ENCODE measurements around the gene CHAC1.

The CHAC1 gene

GRCh38 chr15:40952901-40953712, at the start of gene CHAC1:
Gene CHAC1, plus strand, starts transcription at chr15:40953471. Its CDS starts 113 bp downstream, at chr15:40953584.
- H3K27ac Mint-ChIP-seq = peak within 1 kb of the TSS; percentile 93
- H3K27me3 Mint-ChIP-seq = peaks cover 17% of the 10 kb centered on the region
- H3K4me3 Mint-ChIP-seq = peak within 1 kb of the TSS; percentile 94
- DNase-seq = peak; percentile 98
- CTCF ChIA-PET = interaction anchor here (0.6 to 6.9 kb wide), 6 partner anchors 11 to 272 kb away, joined by 3 to 43 read pairs (median 3); no protein-coding TSS in a partner anchor
- peaks cover 9% of the 10 kb centered on the region for H3K36me3 Mint-ChIP-seq
- no peaks in the 10 kb centered on the region for H3K9me3 Mint-ChIP-seq
- H3K4me1 Mint-ChIP-seq = peaks cover 43% of the 10 kb centered on the region

- no peaks in the 10 kb centered on the region for H3K9me3 Mint-ChIP-seq
- CTCF ChIA-PET = interaction anchor here (0.7 to 7.1 kb wide), 15 partner anchors 9 to 544 kb away, joined by 3 to 83 read pairs (median 7); partner anchors contain the start of genes DLL4 and VPS18
- no peak overlapping the region for H3K4me3 Mint-ChIP-seq
- peaks cover 45% of the 10 kb centered on the region for H3K4me1 Mint-ChIP-seq
- peaks cover 3% of the 10 kb centered on the region for H3K27me3 Mint-ChIP-seq
- peaks cover 22% of the 10 kb centered on the region for H3K36me3 Mint-ChIP-seq
- H3K27ac Mint-ChIP-seq = no peak overlapping the region
- DNase-seq = no peak
Measured at GRCh38 chr15:40904552-40905201, 48.6 kb upstream of the CHAC1 start.

GRCh38 chr15:40906091-40906990, 46.9 kb upstream of the CHAC1 start:
- peak; percentile 80 for DNase-seq
- Mint-ChIP-seq H3K4me3 (peak overlapping the region; percentile 67), H3K27me3 (peaks cover 3% of the 10 kb centered on the region), H3K36me3 (peaks cover 18% of the 10 kb centered on the region), H3K27ac (peak overlapping the region; percentile 14), H3K4me1 (peaks cover 48% of the 10 kb centered on the region), H3K9me3 (no peaks in the 10 kb centered on the region)
- CTCF ChIA-PET = interaction anchor here (0.6 to 7.1 kb wide), 18 partner anchors 8 to 468 kb away, joined by 3 to 83 read pairs (median 4); partner anchors contain the start of genes DLL4 and VPS18

GRCh38 chr15:40906991-40907802, 46.1 kb upstream of the CHAC1 start:
- Mint-ChIP-seq H3K27me3 (peaks cover 3% of the 10 kb centered on the region), H3K9me3 (no peaks in the 10 kb centered on the region), H3K4me1 (peaks cover 48% of the 10 kb centered on the region), H3K36me3 (peaks cover 18% of the 10 kb centered on the region), H3K4me3 (peak overlapping the region; percentile 67), H3K27ac (peak overlapping the region; percentile 77)
- CTCF ChIA-PET = interaction anchor here (0.7 to 7.1 kb wide), 17 partner anchors 9 to 283 kb away, joined by 3 to 83 read pairs (median 6); partner anchors contain the start of genes DLL4 and VPS18
- peak; percentile 72 for DNase-seq

- H3K4me3 Mint-ChIP-seq = peak overlapping the region; percentile 28
- peaks cover 41% of the 10 kb centered on the region for H3K4me1 Mint-ChIP-seq
- no peaks in the 10 kb centered on the region for H3K9me3 Mint-ChIP-seq
- peak overlapping the region; percentile 37 for H3K27ac Mint-ChIP-seq
- CTCF ChIA-PET = interaction anchor here (0.6 to 7.1 kb wide), 10 partner anchors 13 to 277 kb away, joined by 3 to 83 read pairs (median 6); partner anchors contain the start of genes DLL4 and VPS18
- peaks cover 12% of the 10 kb centered on the region for H3K36me3 Mint-ChIP-seq
- H3K27me3 Mint-ChIP-seq = peaks cover 3% of the 10 kb centered on the region
- DNase-seq = no peak
Measured at GRCh38 chr15:40908095-40908494, 45.2 kb upstream of the CHAC1 start.

DNA sequence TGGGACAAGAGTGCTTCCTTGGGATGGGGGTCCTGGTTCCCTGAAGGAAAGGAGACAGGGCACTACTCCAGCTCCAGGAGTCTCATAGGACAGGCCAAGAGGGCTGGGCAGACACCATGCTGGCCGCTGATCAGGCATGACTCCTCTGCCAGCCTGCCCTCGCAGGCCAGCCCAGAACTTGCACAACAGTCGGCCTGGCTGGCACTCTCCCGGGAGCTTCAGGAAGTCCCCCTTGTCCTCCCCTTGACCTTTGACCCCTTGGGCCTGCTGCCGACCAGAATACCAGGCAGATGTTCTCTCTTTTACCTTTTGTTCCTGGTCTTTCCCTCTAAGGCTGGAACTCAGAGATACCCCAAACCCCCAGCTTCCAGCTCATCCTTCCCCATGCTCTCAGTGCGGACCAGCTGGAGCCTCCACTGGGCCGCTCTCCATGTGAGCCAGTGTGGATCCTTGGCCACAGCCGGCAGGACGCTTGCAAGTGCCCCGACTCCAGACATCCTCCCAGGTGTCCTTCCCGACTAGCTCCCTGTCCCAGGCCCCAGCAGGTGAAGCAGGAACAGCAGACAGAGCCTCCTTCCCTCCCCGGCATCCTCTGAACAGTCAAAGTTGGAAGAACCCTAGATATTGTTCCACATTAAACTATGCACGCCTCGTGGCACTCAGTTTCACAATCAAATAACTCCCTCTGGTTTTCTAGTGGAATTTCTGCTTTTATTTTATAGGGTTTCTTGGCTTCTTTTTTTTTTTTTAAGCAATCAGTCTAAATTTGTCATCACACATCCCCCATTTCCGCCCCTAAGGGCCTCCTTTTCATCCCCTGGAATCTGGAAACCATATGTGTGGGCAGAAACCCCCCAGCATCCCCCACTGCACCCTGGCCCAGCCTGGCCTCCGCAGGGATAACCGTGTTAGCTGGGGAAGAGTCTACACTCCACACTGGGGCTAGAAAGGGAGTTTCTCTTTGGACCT, 43.3 kb upstream of the CHAC1 start:
- H3K36me3 Mint-ChIP-seq = no peaks in the 10 kb centered on the region
- peaks cover 2% of the 10 kb centered on the region for H3K9me3 Mint-ChIP-seq

DNA sequence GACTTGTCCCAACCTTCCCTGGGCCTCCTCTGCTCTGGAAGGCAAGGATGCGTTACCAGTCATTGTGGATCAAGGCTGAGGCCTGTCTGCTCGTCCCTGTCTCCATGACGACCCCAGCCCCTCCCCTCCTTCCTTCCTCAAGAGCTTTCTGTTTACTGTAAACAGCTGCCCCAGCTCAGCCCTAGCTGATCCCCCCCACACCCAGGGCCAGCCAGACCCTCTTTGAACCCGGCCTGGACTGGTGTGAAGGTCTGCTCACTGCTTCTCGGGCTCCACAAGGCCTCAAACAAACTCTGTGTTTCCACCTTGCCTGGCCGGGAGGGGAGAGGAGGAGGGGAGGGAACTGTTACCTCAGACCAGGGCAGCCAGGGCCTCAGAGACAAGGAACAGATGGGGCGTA, 42.1 kb upstream of the CHAC1 start:
- Mint-ChIP-seq H3K4me1 (peaks cover 22% of the 10 kb centered on the region), H3K4me3 (no peak overlapping the region), H3K27me3 (peaks cover 8% of the 10 kb centered on the region), H3K36me3 (no peaks in the 10 kb centered on the region), H3K9me3 (peaks cover 2% of the 10 kb centered on the region), H3K27ac (no peak overlapping the region)
- CTCF ChIA-PET = interaction anchor here (1.0 to 1.7 kb wide), 3 partner anchors 8 to 31 kb away, joined by 3 to 8 read pairs (median 4); partner anchors contain the start of gene VPS18
- DNase-seq = no peak

More for the DNA sequence above, 43.3 kb upstream of the CHAC1 start:
- Mint-ChIP-seq H3K4me3 (no peak overlapping the region), H3K4me1 (peaks cover 26% of the 10 kb centered on the region), H3K27ac (peak overlapping the region; percentile 45), H3K27me3 (peaks cover 3% of the 10 kb centered on the region)
- DNase-seq = no peak
- CTCF ChIA-PET = interaction anchor here (0.6 to 1.6 kb wide), 4 partner anchors 20 to 591 kb away, joined by 3 to 4 read pairs (median 3); no protein-coding TSS in a partner anchor

DNA sequence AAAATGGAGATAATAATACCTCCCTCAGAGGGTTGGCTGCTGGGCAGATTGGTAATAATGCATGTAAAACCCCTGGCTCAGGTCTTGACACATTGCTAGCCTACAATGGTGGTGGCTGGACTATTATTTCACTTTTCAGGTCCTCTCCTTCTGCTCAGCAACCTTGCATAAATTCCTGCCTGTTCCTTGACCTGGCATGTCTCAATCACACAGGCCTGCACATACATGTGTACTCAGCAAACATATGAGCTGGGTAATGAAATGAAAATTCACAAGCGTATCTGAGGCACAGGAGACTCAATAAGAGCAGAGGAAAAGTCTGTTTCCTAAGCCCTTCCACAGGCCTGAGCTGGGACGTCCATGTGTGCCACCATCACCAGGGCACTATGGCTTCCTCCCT, 41.6 kb upstream of the CHAC1 start:
- DNase-seq = no peak
- Mint-ChIP-seq H3K36me3 (no peaks in the 10 kb centered on the region), H3K9me3 (peaks cover 2% of the 10 kb centered on the region), H3K27ac (no peak overlapping the region), H3K4me3 (no peak overlapping the region), H3K4me1 (peaks cover 20% of the 10 kb centered on the region), H3K27me3 (peaks cover 12% of the 10 kb centered on the region)
- CTCF ChIA-PET = interaction anchor here (1.0 to 1.7 kb wide), 4 partner anchors 9 to 110 kb away, joined by 3 to 8 read pairs (median 4); partner anchors contain the start of gene VPS18

- no peak for DNase-seq
- Mint-ChIP-seq H3K27ac (no peak overlapping the region), H3K9me3 (peaks cover 2% of the 10 kb centered on the region), H3K4me1 (peaks cover 12% of the 10 kb centered on the region), H3K36me3 (no peaks in the 10 kb centered on the region), H3K27me3 (peaks cover 13% of the 10 kb centered on the region), H3K4me3 (no peak overlapping the region)
- CTCF ChIA-PET = interaction anchor here (1.5 to 1.7 kb wide), 2 partner anchors 10 to 109 kb away, joined by 3 to 8 read pairs; no protein-coding TSS in a partner anchor
Measured at GRCh38 chr15:40912478-40912877, 40.8 kb upstream of the CHAC1 start.

DNA sequence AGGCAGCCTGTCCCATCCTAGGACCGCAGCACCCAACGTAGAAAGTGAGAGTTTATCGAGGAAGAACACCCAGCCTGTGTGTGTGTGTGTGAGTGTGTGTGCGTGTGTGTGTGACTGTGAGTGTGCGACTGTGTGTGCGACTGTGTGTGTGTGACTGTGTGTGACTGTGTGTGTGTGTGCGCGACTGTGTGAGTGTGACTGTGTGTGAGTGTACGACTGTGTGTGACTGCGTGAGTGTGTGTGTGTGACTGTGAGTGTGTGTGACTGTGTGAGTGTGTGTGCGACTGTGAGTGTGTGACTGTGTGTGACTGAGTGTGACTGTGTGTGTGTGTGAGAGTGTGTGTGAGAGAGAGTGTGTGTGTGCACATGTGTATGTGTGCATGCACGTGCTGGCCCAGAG, 39.3 kb upstream of the CHAC1 start:
- CTCF ChIA-PET = interaction anchor here (1.7 kb wide), 1 partner anchor 16 kb away, joined by 5 read pairs; no protein-coding TSS in a partner anchor

DNA sequence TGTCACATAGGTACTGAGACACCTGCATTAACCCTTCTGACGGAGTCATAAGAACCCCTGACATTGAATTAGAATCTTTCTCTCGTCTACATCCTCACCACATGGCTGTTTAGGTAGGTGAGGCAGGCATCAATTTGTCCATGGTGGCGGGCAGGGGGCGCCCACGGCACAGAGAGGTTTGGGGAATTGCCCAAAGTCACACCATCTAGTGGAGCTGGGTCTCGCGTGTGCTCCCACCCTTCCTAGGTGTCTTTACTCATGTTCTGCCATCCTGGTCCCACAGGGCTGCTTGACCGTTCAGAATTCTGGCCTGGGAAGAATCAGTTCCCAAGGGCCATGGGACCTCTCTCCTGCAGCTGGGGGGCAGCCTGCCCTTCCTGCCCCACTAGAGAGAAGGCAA, 38.8 kb upstream of the CHAC1 start:
- Mint-ChIP-seq H3K9me3 (peaks cover 2% of the 10 kb centered on the region), H3K4me1 (peaks cover 5% of the 10 kb centered on the region), H3K36me3 (no peaks in the 10 kb centered on the region), H3K27me3 (peaks cover 16% of the 10 kb centered on the region), H3K4me3 (no peak overlapping the region), H3K27ac (no peak overlapping the region)
- DNase-seq = no peak
- CTCF ChIA-PET = interaction anchor here (1.1 to 1.7 kb wide), 4 partner anchors 9 to 106 kb away, joined by 3 to 5 read pairs (median 4); no protein-coding TSS in a partner anchor

More for the DNA sequence above, 39.3 kb upstream of the CHAC1 start:
- no peak overlapping the region for H3K4me3 Mint-ChIP-seq
- DNase-seq = no peak
- no peaks in the 10 kb centered on the region for H3K36me3 Mint-ChIP-seq
- peaks cover 5% of the 10 kb centered on the region for H3K4me1 Mint-ChIP-seq
- H3K27ac Mint-ChIP-seq = no peak overlapping the region
- H3K27me3 Mint-ChIP-seq = peaks cover 12% of the 10 kb centered on the region
- peaks cover 2% of the 10 kb centered on the region for H3K9me3 Mint-ChIP-seq

Data from activated naive CD4-positive, alpha-beta T cell treated with anti-CD3 and anti-CD28 coated beads, Interleukin-2, amount 10 ng/mL, durations not matched to agents 7 days and 5 days (primary cell).